ENCODE results near the gene TSC2.

DNA sequence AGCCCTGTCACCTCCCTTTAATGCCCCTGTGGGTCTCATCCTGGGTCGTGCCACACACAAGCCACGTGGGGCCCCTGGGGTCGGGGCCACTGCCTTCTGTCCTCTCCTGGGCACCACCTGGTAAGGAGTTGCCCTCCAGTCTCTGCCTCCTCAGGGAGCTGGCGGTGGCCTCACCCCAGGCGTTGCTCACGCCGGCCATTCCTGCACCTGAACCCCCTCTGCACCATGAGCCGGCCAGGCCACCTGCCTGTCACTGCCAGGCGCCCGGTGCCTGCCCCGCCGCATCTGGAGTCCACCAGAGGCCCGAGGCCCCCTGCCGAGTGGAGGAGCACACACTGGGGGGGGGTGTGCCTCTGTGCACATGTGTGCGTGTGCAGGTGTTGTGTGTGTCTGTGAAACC is 10.7 kb upstream of the TSC2 start:
- TF ChIP-seq, protein P1, sequence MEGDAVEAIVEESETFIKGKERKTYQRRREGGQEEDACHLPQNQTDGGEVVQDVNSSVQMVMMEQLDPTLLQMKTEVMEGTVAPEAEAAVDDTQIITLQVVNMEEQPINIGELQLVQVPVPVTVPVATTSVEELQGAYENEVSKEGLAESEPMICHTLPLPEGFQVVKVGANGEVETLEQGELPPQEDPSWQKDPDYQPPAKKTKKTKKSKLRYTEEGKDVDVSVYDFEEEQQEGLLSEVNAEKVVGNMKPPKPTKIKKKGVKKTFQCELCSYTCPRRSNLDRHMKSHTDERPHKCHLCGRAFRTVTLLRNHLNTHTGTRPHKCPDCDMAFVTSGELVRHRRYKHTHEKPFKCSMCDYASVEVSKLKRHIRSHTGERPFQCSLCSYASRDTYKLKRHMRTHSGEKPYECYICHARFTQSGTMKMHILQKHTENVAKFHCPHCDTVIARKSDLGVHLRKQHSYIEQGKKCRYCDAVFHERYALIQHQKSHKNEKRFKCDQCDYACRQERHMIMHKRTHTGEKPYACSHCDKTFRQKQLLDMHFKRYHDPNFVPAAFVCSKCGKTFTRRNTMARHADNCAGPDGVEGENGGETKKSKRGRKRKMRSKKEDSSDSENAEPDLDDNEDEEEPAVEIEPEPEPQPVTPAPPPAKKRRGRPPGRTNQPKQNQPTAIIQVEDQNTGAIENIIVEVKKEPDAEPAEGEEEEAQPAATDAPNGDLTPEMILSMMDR (IDR thresholded peaks at IDR 0.05), result no peak
- no peak for TF ChIP-seq POLR2A (IDR thresholded peaks at IDR 0.05)

Measured in transverse colon (tissue), 3 donors.